SH-SY5Y (cell line): Measurements from ENCODE around the gene PREP.

Source experiments
- GATA2 ChIP-seq: IDR thresholded peaks from 2 replicates; pipeline ENCODE4 v1.6.1; 2011; ENCODE audit warnings: mild to moderate bottlenecking, low read depth, low read length
- GATA3 ChIP-seq: IDR thresholded peaks from 2 replicates; pipeline ENCODE4 v1.6.1; 2011; ENCODE audit warnings: low read depth, mild to moderate bottlenecking, low read length, moderate library complexity

DNA sequence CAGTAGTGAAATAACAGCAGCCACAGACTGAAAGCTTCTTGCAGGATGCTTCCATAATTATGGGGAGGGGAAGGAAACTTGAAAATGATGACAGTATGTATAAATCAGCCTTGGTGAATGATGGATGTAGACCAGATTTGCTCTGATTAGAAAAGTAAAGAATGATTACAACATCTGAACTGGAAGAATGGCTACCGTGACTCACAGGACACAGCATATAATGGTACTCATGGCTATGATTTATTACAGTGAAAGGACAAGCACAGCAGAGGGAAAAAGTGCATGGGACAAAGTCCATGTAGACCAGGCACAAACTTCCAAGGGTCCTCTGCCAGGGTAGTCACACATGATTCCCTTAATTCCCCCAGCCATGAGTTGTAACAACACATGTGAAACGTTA lies 152.3 kb downstream of the PREP start:
- no peak for TF ChIP-seq GATA2
- TF ChIP-seq GATA3 = no peak
